GM19035 (cell line): Measurements from ENCODE around the gene LAMC2.
"Not testable (repeated sequence)": the region's sequence is repeated elsewhere in the genome, so short reads cannot be mapped to it uniquely, and the experiment has no call there.

Source experiments
- ATAC-seq: cut with Tn5 transposase; IDR thresholded peaks from one replicate; pipeline ENCODE4 v1.9.1; 2021; ENCODE audit not compliant: unreplicated experiment

The LAMC2 gene

DNA sequence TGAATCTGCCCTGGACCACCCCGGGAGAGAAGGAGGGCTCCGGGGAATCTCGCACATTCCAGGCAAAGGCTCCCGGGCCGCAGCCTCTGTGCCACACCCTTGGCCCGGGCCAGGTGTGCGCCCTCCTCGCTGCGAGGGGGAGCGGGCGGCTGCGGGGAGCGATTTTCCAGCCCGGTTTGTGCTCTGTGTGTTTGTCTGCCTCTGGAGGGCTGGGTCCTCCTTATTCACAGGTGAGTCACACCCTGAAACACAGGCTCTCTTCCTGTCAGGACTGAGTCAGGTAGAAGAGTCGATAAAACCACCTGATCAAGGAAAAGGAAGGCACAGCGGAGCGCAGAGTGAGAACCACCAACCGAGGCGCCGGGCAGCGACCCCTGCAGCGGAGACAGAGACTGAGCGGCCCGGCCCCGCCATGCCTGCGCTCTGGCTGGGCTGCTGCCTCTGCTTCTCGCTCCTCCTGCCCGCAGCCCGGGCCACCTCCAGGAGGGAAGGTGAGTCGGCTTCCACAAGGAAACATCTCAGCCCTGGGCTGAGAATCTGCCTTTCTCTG is at the start of gene LAMC2:
Gene LAMC2, plus strand, starts transcription at position 324 of the 550 bp plus-strand sequence. Its CDS starts 89 bp downstream, at position 413.
- ATAC-seq, result no peak

DNA sequence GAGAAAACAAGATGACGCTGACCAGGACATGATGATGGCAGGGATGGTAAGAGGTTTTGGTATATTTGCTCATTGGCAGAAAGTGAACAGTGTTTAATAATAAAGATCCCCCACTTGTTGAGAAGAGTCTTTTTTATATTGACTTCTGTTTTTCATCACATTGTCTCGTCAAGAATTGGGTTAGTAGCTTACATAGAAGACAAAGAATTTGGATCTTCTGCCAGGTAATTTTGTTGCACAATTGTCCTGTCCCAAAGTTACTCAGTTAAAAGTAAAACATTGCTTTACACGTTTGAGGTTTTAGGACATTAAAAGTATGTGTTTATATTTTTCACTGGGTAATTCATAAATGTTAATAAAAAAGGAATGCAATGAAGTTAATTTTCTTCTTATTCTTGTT is 48.3 kb upstream of the LAMC2 start:
- no peak for ATAC-seq

DNA sequence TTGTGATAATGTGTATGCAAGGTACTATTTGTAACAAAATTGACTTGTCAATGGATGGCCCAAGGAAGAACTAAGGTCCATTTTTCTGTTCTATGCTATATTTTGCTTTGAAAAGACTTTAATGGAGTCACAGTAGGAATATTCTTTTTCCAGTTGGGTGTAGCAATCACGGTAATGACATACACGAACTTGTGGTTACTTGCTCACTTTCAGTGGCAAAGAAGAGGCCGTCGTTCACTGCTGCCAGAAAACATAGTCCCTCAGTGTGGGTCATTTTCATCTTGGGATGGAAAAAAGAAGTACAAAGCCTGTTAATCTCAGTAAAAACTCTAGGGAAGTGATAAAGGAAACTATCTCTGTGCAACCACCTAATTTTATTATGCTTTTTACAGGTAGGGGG is 47.8 kb upstream of the LAMC2 start:
- no peak for ATAC-seq

DNA sequence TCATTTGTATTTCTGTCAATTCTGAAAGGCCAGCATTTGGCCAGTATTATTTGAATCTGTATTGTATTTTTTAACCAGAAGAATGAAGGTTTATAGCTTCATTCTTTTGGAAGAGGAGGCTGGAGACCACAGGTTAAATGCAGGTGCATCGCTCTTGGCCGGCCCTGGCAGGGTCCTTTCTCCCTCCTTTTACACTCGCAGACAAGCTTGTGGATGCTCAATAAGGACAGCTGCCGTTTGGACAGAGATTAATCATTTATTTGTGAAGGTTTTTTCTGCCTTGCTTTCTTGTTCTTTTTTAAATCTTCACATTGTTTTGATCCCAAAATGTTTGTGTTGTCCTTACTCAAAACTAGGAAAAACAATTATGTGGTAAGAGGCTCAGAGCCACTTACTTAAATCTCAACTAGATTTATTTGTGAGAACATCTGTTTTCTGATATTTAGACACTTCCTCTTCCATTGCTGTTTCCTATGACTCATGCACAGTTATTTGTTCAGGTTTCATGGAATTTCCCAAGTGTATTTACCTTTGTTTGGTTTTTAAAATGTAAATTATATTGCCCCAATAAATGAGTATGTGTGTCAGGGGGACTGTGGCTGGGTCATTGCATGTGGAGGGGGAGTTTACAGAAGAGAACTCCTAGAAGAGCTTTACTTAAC is 46.7 kb upstream of the LAMC2 start:
- ATAC-seq, result no peak

DNA sequence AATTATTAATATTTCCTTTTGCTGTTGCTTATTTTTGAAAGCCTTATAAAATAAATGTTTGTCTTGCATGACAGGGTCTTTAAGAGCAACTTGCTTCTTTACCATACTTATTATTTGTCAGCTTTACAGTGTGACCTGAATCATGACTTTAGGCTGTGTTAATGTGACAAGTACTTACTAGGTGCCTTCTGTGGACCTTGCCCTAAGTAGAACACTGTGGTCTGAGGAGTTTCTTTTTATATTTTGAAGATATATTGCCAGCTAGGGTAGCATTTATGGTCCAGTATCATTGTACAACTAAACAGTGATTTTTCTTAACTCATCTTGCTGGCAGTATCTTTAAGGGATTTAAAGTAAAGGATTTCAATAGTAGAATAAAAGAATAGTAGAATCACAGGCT is 45.4 kb upstream of the LAMC2 start:
- no peak for ATAC-seq

DNA sequence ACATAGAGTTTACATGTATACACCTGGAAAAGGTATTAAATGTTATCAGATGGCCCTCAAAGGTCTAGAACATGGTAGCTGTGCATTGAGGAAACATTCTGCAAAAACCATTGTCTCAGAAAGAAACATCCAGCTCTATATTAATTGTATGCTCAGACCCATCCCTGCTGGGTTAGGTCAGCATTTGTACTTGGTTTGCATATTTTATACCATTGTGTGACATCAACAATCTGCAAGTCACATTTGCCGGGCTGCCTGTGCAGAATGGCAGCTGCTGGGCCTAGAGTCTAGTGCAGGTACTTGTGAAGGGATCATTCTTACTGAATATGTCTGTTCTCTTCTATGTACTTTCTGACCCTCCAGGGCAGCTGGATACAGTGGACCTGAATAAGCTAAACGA is 43.9 kb upstream of the LAMC2 start:
- no peak for ATAC-seq

DNA sequence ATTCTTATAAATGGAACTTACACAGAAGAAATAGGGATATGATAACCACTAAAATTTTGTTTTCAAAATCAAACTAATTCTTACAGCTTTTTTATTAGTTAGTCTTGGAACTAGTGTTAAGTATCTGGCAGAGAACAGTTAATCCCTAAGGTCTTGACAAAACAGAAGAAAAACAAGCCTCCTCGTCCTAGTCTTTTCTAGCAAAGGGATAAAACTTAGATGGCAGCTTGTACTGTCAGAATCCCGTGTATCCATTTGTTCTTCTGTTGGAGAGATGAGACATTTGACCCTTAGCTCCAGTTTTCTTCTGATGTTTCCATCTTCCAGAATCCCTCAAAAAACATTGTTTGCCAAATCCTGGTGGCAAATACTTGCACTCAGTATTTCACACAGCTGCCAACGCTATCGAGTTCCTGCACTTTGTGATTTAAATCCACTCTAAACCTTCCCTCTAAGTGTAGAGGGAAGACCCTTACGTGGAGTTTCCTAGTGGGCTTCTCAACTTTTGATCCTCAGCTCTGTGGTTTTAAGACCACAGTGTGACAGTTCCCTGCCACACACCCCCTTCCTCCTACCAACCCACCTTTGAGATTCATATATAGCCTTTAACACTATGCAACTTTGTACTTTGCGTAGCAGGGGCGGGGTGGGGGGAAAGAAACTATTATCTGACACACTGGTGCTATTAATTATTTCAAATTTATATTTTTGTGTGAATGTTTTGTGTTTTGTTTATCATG is 42.3 kb upstream of the LAMC2 start:
- no peak for ATAC-seq

DNA sequence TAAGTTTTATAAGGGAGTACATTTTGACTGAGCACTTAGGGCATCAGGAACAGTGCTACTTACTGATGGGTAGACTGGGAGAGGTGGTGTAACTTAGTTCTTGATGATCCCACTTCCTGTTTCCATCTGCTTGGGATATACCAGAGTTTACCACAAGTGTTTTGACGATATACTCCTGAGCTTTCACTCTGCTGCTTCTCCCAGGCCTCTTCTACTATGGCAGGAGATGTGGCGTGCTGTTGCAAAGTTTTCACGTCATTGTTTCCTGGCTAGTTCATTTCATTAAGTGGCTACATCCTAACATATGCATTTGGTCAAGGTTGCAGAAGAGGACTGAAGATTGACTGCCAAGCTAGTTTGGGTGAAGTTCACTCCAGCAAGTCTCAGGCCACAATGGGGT is 41.3 kb upstream of the LAMC2 start:
- no peak for ATAC-seq

DNA sequence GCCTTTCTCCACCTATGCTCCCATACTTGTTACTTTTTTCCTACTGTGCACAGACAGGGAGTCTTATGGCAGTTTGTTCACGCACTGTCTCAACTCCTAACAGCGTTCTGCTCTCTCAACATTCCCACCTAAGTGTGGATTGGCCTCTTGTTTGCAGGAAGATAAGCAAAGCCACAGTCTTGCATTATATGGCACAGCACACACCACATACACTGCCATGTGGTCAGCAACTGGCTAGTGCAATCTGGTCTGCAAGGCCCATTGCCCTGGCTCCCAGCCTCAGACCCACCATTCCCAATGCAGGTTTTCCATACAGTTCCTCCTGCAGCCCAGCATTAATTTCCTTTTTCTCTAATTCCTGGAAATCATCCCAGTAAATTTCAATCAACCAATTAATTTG is 38.3 kb upstream of the LAMC2 start:
- no peak for ATAC-seq

DNA sequence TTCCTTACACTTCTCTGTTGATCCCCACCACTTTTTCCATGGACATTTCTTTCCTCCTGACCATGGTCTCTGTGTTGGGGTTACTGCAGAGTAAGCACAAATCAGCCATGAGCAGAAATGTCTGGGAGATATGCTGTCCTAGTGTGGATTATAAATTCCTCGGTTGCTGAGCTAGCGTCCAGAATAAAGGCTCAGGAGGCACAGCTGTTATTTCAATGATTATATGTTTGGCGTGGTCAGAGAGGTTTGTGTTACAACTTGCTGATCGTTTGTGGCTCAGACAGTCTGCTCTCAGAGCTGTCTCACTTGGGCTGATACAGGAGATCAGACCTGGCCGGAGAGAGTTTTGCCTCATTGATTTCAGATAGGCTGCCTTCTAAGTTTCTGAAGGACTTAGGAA is 37.5 kb upstream of the LAMC2 start:
- ATAC-seq, result no peak

DNA sequence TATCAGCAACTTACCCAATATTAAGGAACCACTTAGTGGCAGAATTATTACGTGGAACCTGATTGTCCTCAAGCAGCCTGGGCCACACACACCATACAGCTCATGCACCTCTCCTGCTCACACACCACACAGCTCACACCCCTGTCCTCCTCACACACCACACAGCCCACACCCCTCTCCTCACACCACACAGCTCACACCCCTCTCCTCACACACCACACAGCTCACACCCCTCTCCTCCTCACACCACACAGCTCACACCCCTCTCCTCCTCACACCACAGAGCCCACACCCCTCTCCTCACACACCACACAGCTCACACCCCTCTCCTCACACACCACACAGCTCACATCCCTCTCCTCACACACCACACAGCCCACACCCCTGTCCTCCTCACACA is 36.8 kb upstream of the LAMC2 start:
- no peak for ATAC-seq

DNA sequence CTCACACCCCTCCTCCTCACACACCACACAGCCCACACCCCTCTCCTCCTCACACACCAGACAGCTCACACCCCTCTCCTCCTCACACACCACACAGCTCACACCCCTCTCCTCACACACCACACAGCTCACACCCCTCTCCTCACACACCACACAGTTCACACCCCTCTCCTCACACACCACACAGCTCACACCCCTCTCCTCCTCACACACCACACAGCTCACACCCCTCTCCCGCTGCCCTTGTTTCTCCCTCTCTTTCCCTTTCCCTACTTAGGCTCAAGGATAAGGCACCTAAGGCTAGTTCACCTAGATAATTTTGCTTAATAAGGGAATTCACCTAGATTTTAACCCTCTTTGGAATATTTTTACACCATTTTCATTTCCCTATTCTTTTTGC is 36.0 kb upstream of the LAMC2 start:
- not testable (repeated sequence) for ATAC-seq

DNA sequence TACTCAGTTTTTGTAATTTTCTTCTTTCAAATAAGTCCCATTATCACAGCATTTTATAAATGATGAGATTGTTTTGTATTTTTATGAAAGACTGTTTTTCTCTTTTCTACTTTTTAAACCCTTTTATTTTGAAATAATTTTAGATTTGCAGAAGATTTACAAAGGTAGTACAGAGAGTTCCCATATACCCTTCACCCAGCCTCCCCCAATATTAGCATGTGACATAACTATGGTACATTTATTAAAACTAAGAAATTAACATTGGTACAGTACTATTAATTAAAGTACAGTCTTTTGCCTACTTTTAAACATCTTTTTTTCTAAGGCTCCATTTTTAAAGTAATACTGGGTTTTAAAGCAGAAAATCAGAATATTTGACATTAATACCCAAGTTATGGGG is 35.6 kb upstream of the LAMC2 start:
- no peak for ATAC-seq

DNA sequence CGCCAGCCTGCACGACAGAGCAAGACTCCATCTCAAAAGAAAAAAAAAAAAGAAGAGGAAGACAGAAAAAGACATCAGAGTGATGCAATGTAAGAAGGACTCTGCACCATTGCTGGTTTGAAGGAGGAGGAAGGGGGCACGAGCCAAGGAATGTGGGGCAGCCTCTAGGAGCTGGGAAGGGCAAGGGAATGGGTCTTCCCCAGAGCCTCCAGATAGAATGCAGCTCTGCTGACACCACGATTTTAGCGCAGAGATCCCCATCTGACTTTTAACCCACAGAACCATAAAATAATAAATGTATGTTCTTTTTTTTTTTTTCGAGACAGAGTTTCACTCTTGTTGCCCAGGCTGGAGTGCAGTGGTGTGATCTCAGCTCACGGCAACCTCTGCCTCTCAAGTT is 33.9 kb upstream of the LAMC2 start:
- ATAC-seq, result no peak

DNA sequence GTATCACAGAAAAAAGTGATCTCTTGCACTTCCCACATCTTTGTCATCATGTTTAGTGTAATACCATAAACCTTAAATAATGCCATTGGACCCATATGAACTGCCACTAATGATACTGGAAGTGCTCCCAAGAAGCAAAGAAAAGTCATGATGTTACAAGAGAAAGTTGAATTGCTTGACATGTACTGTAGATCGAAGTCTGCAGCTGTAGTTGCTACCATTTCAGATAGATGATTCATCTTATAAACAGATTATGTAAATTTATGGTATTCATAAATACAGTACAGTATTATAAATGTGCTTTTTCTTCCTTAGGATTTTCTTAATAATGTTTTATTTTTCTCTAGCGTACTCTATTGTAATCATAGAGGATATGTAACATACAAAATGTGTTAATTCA is 30.1 kb upstream of the LAMC2 start:
- ATAC-seq, result no peak

DNA sequence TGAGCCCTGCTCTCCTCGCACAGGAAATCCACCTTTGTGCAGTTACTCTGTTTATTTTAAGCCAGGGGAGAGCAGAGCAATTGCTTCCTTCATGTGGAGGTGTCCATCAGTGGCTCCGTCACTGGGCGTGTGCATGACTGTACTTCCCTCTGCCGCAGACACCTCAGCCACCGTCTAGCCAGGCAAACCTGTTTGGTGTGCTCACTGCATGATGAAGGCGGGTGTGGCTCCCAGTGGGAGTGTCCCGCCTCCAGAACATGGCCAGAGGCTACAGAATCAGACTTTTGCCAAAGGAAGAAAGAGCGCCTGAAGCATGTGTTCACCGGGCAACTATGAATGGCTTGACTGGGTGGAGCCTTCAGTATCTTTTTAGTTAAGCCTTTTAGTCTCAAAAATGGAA is 26.1 kb upstream of the LAMC2 start:
- ATAC-seq, result no peak

DNA sequence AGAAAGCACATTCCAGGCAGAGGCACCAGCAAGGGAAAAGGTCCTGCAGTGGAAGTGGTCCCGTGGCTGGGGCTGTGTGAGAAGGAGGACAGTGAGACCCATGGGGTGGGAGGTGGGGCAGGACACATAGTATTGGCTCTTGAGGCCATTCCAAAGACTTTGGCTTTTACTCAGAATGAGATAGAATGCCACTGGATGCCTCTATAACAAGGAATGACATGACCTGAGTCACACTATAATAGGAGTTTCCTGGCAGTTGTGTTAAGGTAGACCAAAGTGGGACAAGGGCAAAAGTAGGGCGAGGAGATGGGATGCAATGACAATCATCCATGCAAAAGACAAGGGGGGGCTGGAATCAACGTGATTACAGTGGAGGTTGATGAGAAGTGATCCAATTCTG is 24.7 kb upstream of the LAMC2 start:
- ATAC-seq, result no peak

DNA sequence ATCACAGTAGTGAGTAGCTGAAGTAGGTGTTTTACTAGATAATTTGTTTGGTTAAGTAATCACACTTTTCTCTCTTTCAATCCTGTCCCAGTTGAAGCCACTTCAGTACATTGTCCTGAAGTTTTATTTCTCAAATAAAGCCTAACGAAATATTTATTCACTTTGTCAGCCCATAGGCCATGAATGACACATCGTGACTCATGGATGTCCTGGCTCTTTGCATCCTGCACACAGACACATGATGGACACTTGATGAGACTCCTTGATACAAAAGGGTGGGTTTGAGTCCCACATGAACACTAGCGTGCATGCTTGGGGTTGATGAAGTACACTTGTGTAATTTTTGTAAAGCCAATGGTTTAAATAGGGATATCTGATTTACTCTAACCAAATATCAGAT is 22.7 kb upstream of the LAMC2 start:
- ATAC-seq, result no peak

DNA sequence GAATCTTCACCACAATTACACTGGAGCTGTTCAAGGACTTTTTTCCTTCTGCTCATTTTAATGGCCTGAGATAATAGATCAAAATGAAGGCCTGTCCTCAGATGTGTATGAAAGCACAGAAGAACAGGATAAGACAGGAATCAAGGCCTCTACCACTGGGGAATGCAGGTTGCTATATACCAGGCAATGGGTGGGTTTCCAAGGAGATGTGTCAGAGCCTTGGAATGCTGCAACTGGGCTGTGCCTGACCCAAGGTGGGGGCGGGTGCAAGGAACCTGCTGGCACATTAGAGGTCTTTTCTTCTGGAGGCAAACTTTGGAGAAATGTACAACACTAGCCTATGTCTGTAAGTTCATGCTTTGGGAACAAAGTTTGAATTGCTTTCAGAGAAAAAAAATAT is 21.7 kb upstream of the LAMC2 start:
- ATAC-seq, result no peak

DNA sequence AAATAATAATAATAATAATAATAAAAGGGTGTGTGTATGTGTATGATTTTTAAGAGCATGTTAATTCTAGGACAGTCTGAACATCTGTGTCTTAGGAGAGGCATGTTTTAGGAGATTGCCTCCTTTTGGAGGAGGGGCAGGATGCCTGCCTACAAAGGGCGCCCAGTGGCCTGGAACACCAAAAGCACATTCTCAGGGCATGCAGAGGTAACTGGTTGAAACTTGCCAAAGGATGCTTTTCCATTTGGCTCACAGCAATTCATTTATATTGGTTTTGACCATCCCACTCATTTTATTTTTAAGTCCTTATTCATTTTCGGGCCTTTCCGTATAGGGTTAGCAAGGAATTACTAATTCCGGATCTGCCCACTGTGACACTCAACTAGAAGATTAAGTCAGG is 21.1 kb upstream of the LAMC2 start:
- no peak for ATAC-seq

DNA sequence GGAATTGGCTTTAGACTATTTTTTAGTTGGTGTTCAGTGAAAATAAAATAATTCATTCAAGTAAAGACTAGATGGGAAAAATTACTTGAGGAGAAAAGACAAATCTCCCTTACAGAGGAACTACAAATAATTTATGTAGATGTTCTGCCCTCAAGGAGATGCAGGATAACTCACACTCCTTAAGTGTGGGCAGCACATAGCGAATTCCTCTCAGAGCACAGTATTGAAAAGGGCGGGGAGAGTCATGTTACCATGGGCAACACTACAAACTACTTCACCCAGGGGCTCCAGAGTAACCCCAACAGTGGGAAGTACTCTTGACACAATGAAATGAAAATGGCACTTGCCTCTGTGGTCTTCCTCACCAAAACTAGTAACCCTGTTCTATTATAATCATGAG is 20.6 kb upstream of the LAMC2 start:
- no peak for ATAC-seq

DNA sequence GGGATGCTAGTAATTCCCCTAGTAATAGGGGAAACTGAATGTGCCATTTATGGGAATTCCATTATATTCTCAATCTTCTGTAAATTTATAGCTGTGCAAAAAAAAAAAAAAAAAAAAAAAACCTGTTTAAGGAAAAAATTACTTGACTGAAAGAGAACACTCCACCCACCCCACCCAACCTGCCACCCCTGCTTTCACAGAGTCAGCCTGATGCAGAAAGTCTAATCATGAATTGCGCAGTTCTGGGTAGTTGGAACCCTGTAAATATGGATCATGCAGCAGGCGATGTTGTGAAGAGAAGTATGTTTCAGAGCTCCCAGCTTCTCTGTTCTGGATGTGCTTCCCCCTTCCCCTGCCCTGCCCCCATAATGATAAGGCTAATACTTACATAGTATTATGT is 19.6 kb upstream of the LAMC2 start:
- no peak for ATAC-seq

DNA sequence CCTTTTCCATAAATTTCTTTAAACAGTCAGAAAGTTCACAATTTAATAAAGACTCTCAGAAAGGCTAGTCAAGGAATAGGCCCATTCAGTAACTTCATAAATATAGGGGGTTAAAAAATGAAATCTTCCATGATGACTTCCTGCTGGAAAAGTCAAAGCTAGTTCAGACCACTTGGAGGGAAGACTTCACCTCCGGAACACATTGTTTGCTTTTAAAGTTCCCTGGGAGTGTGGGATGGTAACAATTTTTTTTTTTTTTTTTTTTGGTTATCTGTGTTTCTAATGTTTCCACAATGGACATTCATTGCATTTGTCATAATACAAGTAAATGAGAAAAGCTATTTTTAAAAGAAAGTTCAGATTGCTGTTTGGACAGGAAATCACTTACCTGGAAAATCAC is 18.4 kb upstream of the LAMC2 start:
- ATAC-seq, result no peak
